GM18870 (cell line): ENCODE data around the gene XIST.
"Not testable (repeated sequence)": the region's sequence is repeated elsewhere in the genome, so short reads cannot be mapped to it uniquely, and the experiment has no call there.

Source experiments
- ATAC-seq: cut with Tn5 transposase; IDR thresholded peaks from one replicate; pipeline ENCODE4 v1.9.1; 2021; ENCODE audit warnings: moderate library complexity; ENCODE audit not compliant: unreplicated experiment

XIST gene

DNA sequence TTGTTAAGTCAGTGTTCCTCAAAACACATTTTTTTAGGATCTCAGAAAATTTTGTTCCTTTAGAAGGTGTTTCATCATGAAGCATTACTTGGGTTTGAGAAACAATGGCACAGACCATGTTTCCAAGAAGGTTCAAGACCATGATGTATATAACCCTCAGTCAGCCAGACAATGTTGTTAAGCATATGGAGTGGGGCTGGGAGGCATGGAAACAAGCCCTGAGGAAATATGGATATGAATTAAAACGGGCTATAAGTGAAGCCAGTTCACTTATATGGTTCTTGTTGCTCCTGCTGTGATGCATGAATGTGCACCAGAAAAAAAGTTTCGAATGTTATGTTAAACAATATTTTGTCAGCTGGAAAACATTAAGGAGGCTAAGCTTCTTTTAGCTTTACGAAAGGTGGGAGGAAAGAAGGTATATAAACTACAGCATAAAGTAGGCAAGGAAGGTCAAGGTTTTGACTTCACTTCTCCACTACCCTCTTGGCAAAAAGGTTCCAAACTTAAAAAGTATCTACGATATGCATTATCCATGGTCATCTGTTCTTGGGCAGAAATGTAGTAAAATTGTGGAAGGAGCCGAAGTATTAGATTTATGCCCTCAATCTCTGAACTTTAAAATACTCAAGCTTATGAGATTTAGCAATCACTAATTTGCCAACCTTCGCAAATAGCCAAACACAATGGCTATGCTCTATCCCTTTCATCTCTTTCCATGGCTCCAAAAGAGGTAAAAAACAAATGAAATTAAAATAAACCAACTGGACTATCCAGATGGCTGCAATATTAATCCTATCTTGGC, 12.2 kb downstream of the XIST start:
- ATAC-seq, result no peak

DNA sequence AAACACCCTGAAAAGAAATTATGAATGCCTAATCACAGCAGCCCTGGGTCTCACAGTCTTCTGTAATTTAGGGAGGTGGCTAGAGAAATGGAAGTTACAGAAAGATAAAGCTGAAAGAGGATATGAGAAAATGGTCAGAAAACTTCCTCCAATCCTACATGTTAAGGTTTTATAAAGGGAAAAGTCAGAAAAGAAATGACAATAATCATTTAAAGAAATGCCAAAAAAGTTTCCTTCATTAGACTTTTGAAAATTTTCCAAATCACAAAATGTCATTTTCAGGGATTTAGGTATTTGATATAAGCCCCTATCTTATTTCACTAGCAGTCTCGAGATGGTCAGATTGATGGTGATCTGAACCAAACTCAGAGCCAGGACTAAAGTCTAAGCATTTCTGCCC, 13.4 kb downstream of the XIST start:
- no peak for ATAC-seq

DNA sequence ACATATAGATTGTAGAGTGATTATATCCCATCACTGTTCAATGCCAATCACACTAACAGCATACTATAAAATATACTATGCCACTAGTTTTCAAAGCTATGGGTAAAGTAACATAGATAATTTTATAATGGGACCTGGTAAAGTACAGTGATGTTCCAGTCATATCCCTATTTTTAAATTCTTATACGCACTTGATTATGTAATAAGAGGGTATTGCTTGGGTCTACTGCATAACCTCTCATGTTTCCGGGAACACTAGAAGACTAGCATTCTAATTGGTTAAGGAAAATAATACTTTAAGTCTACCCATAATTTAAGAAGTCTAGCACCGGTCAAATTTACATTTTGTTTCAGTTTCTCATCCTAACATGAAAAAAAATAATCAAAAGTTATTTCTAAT, 14.4 kb downstream of the XIST start:
- ATAC-seq, result no peak

DNA sequence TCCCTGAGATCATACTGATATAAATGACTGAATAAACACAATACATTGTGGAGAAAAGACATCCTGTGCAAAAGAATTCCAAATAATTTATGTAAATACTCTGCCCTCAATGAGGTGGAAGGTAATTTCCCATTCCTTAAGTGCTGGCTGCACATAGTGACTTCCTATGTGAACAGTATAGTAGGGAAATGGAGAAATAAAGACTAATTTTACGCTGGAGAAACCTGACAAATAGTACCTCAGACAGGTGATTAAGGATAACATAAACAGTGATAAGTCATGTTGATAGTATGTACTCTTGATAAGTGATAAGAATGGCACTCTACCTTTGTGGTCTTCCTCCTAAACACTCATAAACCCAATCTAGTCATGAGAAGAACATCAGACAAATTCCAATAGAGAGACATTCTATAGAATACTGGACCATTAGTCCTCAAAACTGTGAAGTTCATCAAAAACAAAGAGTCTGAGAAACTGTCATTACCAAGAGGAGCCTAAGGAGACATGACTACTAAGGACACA, 15.5 kb downstream of the XIST start:
- no peak for ATAC-seq

DNA sequence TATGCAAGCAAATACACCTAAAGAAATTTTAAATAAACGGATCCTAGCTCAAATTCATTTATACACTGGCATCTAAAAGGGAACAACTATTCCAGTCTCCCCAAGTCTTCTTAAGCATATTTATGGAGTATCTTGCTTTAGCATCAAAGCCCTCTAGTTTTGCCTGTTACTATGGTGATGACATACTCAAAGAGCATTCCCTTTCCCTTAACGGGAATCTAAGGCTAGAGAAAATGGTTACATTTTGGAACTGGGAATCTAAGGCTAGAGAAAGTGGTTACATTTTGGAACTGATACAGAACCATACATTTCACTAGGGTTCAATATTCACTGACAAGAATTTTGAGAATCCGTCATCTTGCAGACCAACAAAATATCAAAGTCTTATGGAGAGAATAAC, 18.3 kb downstream of the XIST start:
- no peak for ATAC-seq

DNA sequence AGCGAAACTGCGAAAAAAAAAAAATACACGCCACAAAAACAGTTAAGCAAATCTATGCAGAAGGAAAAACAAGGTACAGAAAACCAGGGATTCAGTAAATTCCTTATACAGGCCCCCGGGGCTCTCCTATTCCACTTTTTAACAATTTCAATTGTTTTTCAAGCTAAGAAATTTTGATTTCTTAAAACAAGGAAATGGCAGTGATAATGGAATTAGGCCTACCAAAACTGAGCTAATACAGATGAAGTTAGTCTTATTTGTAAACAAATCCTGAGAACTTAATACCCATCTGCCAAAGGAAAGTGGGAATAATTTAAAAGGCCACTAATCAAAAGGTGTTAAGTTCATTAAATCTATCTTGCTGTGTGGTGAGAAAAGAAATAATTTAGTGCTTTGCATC, 20.2 kb downstream of the XIST start:
- no peak for ATAC-seq

DNA sequence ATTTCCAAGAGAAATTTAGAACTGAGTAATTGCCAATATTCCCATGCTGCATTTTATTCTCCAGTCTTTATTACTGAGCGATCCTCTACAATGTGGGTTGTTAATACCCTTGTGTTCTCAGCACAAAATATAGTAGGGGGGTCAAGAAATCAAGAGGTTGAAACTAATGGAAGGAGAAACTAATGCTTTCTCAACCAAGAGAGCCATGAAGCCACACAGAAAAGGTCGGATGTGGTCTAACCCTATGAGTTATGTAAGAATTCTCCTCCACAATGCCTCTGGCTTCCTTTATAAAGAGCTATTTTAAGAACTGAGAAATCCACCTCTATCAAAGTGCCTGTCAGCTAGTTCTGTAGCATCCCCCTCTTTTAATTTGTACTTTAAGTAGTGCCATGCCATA, 21.0 kb downstream of the XIST start:
- no peak for ATAC-seq

DNA sequence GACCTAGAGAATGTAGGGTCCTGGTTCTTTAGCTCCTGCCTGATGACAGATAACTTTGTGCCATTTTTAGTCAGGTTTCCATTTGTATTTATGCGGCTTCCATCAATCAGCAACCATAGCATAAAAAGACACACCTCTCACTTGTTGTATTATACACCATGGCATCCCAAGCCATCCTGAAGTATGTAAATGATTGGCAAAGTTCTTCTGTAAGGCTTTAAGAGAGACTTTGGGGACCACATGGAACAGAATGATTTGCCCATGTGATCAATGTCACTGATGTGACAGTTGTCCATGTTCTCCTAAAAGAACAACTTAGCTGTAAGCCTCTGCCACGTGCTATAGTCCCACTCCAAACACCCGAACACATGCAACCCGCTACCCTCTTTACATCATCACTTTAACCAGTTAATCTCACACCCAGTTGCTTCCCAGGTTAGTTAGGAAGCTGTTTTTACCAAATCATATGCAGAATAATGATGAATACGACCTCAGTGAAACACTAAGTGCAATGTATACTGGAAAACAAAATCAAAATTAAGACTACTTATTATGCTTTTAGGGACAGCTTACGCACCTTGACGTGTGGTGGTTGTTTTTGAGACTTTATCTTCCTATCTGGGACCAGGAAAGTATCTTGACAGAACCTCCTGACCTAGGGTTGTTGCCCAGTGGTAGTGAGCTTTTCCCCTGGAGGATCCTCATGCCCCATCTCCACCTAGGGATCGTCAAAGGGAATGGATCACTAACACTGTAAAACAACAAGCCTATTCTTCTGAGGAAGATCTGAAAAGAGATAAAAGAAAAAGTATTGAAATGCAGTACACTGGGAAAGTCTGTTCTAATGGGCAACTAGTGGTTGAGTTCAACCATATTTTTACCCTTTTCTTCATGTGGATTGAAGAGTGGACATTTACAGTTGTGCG, 21.8 kb downstream of the XIST start:
- ATAC-seq, result no peak

DNA sequence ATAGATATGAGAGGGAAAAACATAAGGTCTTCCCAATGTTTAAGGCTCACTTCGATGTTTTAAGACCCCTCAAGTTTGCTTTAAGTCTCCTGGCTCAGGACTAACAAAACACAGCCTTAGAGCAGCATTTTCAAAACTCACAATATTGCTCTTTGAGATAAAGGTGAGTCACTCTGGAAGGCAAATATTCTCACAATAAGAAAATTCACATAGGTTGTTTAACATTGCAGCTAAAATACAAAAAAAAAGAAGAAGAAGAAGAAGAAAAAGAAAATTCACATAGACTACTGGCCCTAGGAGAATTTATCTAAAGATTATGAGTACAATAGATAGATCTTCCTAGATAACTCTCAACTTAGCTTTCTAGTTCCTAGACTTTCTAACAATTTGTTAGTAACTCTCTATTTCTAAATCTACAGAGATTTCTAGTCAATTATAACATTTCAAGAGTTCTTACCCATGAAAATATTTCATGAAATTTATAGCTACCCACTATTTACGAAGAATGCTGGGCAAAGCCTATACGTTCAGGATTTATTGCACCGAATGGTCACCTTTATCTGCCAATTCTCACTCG, 22.5 kb downstream of the XIST start:
- ATAC-seq, result no peak

DNA sequence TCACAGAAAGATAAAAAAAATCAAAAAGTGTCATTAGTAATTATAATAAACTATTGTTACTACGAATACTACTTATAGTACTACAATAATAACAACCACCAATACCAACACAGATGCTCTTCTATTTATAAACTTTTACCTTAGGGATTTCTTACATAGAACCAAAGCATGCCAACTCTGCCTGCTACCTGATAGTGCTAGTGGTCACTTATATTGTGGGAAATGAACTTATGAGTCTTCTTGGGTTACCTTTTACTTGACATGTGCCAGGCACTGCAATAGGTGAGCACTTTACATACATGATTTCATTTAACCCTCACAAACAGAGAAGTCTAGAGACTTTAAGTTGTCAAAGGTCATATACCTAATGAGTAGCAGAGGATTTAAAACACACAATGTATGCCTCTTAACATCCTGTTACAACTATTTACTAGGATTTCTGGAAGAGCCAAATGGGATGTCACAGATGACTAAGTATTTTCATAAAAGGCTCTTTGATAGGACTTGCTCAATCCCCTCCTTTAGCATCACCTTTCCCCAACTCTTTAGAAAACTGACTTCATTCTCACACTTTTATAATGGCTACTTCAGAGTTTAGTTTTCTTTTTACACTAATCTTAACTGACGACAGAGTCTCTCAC, 24.3 kb downstream of the XIST start:
- no peak for ATAC-seq

DNA sequence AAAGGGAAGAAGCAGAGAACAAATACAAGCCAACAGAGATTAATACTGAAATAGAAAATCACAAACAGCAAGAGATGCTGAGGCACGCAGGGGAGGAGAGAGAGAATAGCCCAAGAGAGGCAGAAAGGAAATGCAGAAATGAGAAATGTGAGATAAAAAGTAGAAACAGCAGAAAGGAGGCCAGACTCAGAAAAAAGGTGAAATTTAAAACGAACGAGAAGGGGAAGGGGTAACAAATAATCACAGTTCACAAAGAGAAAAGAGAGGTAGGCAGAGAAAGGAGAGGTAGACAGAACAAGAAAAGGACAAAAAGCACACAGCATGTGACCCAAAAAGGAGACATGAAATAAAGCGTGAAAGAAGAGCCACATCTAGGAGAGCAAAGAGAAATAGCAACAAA, 25.1 kb downstream of the XIST start:
- ATAC-seq, result no peak

DNA sequence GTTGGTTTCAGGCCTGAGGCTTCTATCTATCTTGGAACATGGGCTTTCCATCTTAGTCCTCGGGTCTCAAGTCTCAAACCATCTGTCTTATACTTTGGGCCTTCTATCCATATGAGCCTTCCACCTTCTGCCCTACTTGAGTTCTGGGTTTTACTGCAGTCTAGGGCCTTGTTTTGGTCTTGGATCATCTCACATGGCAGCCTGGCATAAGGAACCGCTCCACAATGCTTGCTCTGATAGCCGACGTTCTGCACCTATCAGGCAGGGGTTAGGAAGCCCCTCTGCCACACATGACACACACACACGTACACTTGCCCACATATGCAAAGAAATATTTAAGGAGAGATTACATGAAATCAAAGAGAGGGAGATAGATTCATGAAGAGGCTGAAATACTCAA, 25.5 kb downstream of the XIST start:
- no peak for ATAC-seq

DNA sequence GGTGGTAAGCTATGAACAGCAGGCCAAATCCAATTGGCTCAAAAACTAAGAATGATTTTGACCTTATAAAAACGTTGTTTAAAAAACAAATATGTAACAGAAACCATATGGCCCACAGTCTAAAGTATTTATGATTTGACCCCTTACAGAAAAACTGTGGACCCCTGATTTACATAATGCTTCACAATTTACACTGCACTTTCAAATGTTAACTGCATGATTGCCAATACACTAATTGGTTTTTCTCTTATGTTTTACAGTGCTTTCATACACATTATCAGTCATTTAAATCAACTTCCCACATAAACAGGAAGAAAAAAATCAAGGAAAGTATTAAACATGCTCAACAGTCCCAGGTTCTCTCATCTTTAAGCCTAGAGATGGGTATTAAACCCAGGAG, 26.9 kb downstream of the XIST start:
- no peak for ATAC-seq

DNA sequence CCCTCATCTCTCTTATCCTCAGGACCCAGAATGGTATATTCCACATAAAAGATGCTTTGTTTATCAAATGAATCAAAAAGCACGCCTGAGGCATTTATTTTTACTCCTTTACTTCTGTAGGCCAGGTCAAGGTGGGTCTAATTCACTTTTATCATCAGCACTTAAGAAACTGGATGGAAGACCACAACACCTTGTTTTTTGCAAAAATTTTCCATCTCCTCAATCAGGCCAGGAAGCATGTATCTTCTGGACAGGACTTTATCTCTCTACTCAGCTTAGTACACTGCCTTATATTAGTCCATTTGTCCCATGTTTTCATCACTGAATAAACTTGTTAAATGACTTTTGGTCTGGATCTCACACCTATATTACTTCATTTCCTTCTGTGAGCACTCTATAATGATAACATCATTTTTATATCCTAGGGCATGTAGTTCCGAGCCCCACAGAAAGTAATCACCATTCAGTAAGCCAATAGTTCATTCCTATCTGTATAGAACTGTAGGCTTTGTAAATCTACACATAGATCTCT, 29.0 kb downstream of the XIST start:
- no peak for ATAC-seq

DNA sequence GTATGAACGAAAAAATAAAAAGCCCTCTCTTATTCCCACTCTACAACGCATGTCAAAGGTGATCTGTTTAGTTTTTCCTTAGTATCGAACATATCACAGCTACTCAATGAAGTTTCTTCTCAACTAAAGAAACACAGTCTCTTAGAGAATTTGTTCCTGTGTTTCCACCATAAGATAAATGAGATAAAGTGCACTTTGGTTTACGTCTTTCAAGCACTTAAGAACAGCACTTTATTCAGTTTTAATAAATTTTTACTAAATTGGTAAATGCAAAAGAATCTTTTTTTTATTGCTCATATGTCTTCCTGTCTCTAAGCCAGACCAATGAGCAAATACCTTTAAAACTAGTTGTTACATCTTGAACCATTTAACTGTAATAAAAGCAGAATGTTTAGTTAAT, 29.7 kb downstream of the XIST start:
- ATAC-seq, result no peak

DNA sequence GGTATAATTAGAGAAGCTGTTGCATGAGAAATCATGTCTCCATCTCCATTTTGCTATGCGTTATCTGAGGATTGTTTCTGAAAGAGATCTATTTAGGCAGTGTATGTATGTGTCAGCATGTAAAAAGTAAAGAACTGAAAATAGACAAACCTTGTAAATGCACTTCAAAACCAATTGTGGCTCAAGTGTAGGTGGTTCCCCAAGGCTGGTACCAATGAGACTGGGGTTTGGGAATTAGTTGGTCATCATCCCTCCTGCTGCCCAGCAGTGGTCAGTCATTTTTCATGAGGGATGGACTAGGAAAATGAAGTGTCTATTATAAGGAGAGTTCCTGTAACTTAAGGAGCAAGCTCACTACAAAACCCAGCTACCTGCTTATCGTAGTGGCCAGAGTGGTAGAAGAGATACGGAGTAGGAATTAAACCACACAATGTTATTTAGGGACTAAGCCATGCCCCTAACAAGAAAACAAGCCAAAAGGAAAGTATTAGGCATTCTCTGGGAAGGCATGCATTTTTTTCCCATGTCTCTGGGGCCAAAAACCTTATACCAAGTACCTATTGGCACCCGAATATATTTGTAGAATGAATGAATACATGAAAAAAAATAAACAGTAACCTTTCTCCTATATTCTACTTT, 30.5 kb downstream of the XIST start:
- ATAC-seq, result no peak

DNA sequence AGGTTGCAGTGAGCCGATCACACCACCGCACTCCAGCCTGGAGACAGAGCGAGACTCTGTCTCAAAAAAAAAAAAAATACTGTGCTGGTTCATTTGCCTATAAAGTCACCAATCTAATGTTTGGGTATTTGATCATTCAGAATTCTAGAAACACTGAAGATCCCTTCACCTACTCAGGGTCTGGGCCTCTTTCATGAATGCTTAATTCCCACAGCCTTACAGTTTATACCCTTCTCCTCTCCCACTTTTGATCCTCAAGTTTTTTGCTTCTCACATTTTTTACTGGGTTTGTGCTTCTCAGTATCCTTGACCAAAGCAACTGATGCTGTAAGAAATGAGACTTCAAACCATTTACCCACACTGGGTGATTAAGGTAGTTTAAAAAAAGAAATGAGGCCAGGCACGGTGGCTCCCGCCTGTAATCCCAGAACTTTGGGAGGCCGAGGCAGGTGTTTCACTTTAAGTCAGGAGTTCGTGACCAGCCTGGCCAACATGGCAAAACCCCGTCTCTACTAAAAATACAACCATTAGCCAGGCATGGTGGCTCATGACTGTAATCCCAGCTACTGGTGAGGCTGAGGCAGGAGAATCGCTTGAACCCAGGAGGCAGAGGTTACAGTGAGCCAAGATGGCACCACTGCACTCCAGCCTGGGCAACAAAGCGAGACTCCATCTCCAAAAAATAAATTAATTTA, 32.5 kb downstream of the XIST start:
- not testable (repeated sequence) for ATAC-seq

DNA sequence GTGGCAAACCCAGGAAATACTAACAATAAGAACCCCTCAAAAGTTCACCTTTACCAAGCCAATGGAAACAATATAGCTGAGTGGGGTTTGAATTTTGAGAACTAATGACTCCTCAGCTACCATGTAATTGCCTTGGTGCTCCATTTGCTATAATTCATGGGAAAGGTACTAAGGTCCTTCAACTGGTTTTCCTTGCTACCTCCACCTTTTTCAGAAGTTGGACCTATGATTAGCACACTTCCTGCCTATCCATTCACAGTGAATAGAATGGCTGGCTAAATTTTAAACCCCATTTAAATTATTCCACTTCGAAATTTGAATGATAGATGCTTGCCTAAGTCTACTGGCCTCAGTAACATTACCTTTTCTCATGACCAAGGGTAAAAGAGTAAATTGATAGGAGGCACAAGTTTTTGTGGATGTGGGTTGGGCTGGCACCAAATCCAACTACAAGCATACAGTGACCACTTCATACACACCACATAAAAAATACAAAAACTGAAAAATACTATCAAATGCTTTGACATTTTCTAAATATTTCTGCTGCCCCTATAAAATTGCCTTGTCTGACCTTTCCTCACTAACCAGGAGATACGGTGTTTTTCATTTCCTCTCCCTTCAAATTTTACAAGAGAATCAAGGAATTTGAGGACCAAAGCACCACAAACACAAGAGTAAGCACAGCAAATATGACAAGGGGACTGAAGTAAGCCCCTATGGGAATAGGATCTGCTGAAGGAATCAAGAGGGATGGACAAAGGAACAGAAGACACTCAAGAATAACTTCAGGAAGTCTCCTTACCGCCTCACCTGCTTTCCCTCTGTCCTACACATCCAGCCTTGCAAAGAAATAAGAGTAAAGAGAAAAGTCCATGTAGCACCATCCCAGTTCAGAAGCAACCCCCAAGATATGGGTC, 34.1 kb downstream of the XIST start:
- ATAC-seq, result no peak
